Measurements from ENCODE around the gene DOCK2.

DNA sequence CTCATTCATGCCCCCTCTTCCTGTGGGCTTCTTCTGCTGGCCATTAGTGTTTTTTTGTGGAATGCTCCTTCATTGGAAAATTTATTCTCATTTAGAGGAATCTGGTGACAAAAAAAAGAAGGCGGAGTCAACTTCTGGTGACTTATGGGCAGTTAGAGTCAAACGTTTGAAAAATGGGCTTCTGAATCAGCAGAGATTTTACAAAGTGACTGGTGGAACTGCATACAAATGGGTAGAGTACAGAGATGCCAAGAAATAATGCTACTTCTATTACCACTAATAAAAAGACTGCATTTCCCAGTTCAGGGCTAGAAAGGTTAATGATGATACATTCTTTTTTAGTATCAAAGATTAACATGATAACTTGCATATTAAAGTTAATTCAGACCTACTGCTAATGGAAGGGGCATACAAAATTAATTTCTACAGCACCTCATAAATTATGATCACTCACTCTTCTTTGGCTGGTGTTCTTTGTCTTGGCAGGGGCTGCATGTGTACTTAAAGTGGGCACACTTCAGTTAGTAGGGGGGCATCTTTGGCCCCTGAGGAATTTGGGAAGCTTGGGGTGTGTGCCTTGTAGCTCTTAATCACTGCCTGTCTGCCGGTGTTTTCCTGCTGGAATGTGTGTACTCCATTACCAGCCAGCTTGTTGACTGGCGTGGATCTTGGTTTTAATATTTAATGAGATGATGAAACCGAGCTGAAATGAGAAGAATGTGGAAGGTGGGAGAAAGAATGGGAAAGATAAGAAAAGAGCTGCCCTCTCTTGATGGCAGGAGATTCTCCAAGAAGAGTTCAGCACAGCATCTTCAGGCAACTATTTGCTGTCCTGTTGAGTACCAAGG is 148.9 kb downstream of the DOCK2 start:
- TF ChIP-seq POLR2AphosphoS5 (IDR thresholded peaks at IDR 0.05; ENCODE audit: borderline replicate concordance, low read depth, low read length) (no peak), EZH2 (IDR thresholded peaks at IDR 0.05) (no peak)
